Right ventricle myocardium superior (tissue), 1 donor: ENCODE measurements around the gene MRAP. TPM values are rescaled to one million over a fixed set of nuclear protein-coding genes. Genes with fewer than 3 reads are reported as not detected.

Experiments used
- ATAC-seq: fragments of 200-7000 bp; cut with Tn5 transposase; one replicate; pipeline ENCODE4 v1.9.1; 2020; ENCODE audit warnings: mild to moderate bottlenecking; ENCODE audit not compliant: poor library complexity
- DNase-seq: peaks from one replicate; pipeline ENCODE4 v3.0.0-alpha.2; 2020
- intact Hi-C: fragments of 100-400 bp; cut with DNase I; formaldehyde crosslinking; loops from one replicate; pipeline ENCODE4 v1.11.2; 2022
- total RNA-seq: library from RNA; stranded (reverse); fragmentation: NEBNext Ultra II Directional; extraction: Animal tissue kit (Norgen Biotek cat#: 25700); gene quantifications from one replicate; pipeline ENCODE4 v1.2.1, GENCODE V29; 2021
- donor health status: DM: no; HTN: yes; CAD: no; lungs with severe emphysema.

Gene MRAP
- total RNA-seq, 1 donor from 2014 or later = 0.56 TPM

DNA sequence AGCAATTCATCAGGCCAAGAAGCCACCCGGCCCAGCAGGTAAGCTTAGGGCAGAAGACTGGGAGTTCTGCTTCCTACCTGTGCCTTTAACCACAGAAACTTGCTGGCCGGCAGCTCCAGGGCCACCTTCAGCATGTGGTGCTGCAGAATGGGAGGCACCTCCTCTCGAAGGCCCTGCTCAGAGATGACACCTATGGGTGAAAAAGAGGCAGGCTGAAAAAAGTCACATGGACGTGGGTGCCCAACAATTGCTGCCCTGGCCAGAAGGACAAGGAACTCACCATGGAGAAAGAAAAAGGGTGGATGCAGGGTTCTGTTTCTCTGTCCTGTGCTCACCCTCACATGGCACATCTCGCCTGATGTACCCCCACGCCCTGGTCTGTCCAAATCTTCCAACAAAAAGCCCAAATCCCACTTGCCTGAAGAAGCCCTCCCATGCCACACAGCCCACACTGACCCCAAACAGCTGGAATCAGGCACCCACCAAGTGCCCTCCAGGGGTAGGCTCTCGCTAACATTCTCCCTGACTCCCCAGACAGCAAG, 61.1 kb downstream of the MRAP start:
- DNase-seq (no peak), ATAC-seq (peak; percentile 30)
- intact Hi-C loops = no loop called here

GRCh38 chr21:32360401-32360975, 61.8 kb downstream of the MRAP start:
- DNase-seq (no peak), ATAC-seq (no peak)
- intact Hi-C loops = no loop called here

Other genes with a start within 250 kb of the MRAP start
- 2.8 TPM for gene MIS18A, start 19.8 kb upstream of the MRAP start, total RNA-seq
- 11.4 TPM for gene URB1, start 94.2 kb downstream of the MRAP start, total RNA-seq
- 12.9 TPM for gene EVA1C, start 113.9 kb downstream of the MRAP start, total RNA-seq